ENCODE data around the gene DACT3. TPM values are rescaled to one million over a fixed set of nuclear protein-coding genes. Genes with fewer than 3 reads are reported as not detected.

Gene DACT3
- total and polyA plus RNA-seq, 3 experiments from 2014 or later, result 2.5 TPM; not detected in 1

DNA sequence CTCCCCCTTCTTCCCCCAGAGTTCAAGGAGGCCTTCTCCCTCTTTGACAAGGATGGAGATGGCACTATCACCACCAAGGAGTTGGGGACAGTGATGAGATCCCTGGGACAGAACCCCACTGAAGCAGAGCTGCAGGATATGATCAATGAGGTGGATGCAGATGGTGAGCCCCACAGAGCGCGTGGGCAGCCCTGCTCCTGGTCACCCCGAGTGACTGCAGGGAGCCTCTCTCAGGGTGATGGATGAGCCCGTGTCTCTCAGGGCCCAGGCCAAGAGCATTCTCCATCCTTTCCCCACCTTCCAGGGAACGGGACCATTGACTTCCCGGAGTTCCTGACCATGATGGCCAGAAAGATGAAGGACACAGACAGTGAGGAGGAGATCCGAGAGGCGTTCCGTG is 52.8 kb downstream of the DACT3 start:
- DNase-seq, result no peak
- H3K36me3 Mint-ChIP-seq, result peaks cover 3 to 63% (median 15%) of the 10 kb centered on the region in 3 donors
- peaks cover 43% of the 10 kb centered on the region for H3K36me3 ChIP-seq (ENCODE audit: insufficient read depth, low read length)
- CTCF ChIA-PET, result interaction anchor here (1.9 kb wide), 1 partner anchor 29 kb away, joined by 5 read pairs; no protein-coding TSS in a partner anchor
- H3K4me1 ChIP-seq (ENCODE audit: insufficient read depth, low read length), result peaks cover 50% of the 10 kb centered on the region
- POLR2A ChIA-PET, result no interaction called here
- no peaks in the 10 kb centered on the region for H3K27me3 Mint-ChIP-seq
- no peaks in the 10 kb centered on the region for H3K27me3 ChIP-seq (ENCODE audit: insufficient read depth, low read length, poor library complexity, severe bottlenecking)
- H3K9me3 Mint-ChIP-seq, result no peaks in the 10 kb centered on the region
- peak overlapping the region in 2 of 8 donors; percentile 35 to 66 for H3K27ac Mint-ChIP-seq
- no peak overlapping the region for H3K4me3 ChIP-seq (ENCODE audit: low read length)
- H3K4me3 Mint-ChIP-seq, result no peak overlapping the region
- H3K27ac ChIP-seq (ENCODE audit: low read depth, low read length), result no peak overlapping the region
- no peaks in the 10 kb centered on the region for H3K9me3 ChIP-seq (ENCODE audit: low read length)
- peaks cover 48 to 61% (median 57%) of the 10 kb centered on the region in 3 donors for H3K4me1 Mint-ChIP-seq

DNA sequence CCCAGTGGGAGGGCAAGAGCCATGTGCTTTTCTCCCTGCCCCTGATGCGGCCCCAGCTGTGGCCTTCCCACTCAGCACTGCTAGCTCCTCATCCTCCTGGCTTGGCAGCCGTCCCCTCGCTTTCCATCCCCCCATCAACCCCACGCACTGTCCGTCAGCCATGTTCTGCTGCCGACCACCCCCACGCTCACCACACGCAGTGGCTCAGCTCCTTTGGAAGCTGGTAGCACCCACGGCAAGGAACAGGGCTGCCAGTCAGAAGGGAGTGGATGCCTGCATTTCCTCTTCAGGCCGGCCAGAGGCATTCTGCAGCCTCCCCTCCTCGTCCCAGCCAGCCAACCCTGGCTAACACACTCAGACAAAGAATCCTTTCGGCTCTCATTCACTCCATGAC is 53.5 kb downstream of the DACT3 start:
- Histone ChIP-seq H3K27me3 (ENCODE audit: insufficient read depth, low read length, poor library complexity, severe bottlenecking) (no peaks in the 10 kb centered on the region), H3K27ac (ENCODE audit: low read depth, low read length) (no peak overlapping the region), H3K9me3 (ENCODE audit: low read length) (no peaks in the 10 kb centered on the region), H3K36me3 (ENCODE audit: insufficient read depth, low read length) (peaks cover 43% of the 10 kb centered on the region), H3K4me1 (ENCODE audit: insufficient read depth, low read length) (peaks cover 53% of the 10 kb centered on the region), H3K4me3 (ENCODE audit: low read length) (no peak overlapping the region)
- ChIA-PET POLR2A (interaction anchor here (0.6 kb wide), 1 partner anchor 51 kb away, joined by 3 read pairs; no protein-coding TSS in a partner anchor), CTCF (interaction anchor here (1.2 to 1.9 kb wide), 2 partner anchors 30 to 77 kb away, joined by 3 to 5 read pairs; no protein-coding TSS in a partner anchor)
- H3K9me3 Mint-ChIP-seq, result no peaks in the 10 kb centered on the region
- H3K27ac Mint-ChIP-seq, result peak overlapping the region in 2 of 8 donors; percentile 21 to 83
- no peaks in the 10 kb centered on the region for H3K27me3 Mint-ChIP-seq
- no peak overlapping the region for H3K4me3 Mint-ChIP-seq
- DNase-seq, result no peak
- H3K4me1 Mint-ChIP-seq, result peaks cover 51 to 65% (median 60%) of the 10 kb centered on the region in 3 donors
- peaks cover 3 to 63% (median 15%) of the 10 kb centered on the region in 3 donors for H3K36me3 Mint-ChIP-seq

DNA sequence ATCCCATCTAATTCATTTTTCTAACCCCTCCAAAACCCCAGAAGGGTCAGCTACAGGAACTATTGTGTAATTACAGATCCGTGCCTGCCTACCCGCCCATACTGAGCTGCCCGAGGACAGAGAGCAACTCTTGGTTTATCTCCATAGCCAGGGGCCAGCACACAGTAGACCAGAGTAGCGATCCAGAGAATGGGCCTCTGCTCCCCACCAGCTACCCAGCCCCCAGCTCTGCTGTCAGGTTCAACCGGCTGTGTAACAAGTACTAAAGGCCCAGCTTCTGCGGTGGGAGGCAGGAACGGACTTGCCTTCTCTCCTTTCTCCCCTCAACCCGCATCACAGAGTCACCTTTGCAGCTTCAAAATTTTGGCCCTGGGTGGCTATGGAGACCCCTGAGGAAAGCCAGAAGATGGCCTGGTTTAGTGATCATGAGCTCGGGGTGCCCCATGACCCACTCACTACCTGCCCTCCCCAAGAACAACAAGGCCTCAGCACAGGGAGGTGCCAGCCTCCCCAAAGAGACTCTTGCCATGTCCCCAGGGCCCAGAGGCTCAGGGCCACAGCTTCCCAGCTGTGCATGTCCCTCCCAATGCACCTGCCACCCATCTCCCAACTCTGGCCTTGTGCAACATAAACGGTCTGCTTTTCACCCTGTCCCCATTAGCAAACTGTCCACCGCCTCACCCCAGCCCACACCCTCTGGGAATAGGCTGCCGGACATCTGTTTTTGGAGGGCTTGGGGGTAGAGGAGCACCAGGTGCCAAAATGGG is 54.1 kb downstream of the DACT3 start:
- Mint-ChIP-seq H3K9me3 (no peaks in the 10 kb centered on the region), H3K27me3 (peaks cover 0 to 1% of the 10 kb centered on the region in 2 donors), H3K4me3 (peak overlapping the region in 2 of 7 donors; percentile 1 to 63), H3K4me1 (peaks cover 51 to 65% (median 60%) of the 10 kb centered on the region in 3 donors), H3K27ac (peak overlapping the region in 4 of 8 donors; percentile 8 to 83 (median 56)), H3K36me3 (peaks cover 3 to 66% (median 15%) of the 10 kb centered on the region in 3 donors)
- DNase-seq, result no peak
- ChIA-PET POLR2A (interaction anchor here (0.6 kb wide), 1 partner anchor 51 kb away, joined by 3 read pairs; no protein-coding TSS in a partner anchor), CTCF (interaction anchor here (1.2 kb wide), 2 partner anchors 11 to 77 kb away, joined by 3 read pairs; no protein-coding TSS in a partner anchor)
- no peaks in the 10 kb centered on the region for H3K27me3 ChIP-seq (ENCODE audit: insufficient read depth, low read length, poor library complexity, severe bottlenecking)
- H3K4me3 ChIP-seq (ENCODE audit: low read length), result no peak overlapping the region
- peaks cover 43% of the 10 kb centered on the region for H3K36me3 ChIP-seq (ENCODE audit: insufficient read depth, low read length)
- H3K4me1 ChIP-seq (ENCODE audit: insufficient read depth, low read length), result peaks cover 47% of the 10 kb centered on the region
- H3K9me3 ChIP-seq (ENCODE audit: low read length), result no peaks in the 10 kb centered on the region
- H3K27ac ChIP-seq (ENCODE audit: low read depth, low read length), result no peak overlapping the region

DNA sequence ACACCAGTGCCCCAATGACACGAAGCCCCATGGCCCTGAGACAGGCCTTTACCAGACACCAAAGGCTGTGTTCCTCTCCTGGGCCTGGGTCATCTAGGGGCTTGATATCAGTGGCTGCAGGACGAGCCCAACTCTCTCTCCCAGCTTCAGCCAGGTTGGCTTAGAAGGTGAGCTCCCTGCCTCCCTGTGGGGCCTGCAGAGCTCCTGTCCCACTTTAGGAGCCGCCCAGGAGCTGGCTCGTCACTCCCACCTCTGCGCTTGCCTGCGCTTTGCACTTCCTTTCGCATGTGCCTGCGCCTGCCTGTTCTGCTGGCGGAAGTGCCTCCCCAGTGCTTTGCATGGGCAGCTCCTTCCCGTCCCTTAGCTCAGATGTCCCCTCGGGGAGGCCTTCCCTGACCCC is 55.0 kb downstream of the DACT3 start:
- ChIA-PET CTCF (interaction anchor here (1.2 to 2.1 kb wide), 2 partner anchors 8 to 10 kb away, joined by 3 to 5 read pairs; no protein-coding TSS in a partner anchor), POLR2A (no interaction called here)
- Mint-ChIP-seq H3K9me3 (no peaks in the 10 kb centered on the region), H3K4me1 (peaks cover 42 to 57% (median 52%) of the 10 kb centered on the region in 3 donors), H3K36me3 (peaks cover 3 to 67% (median 15%) of the 10 kb centered on the region in 3 donors), H3K27me3 (peaks cover 0 to 1% of the 10 kb centered on the region in 2 donors), H3K27ac (peak overlapping the region in 2 of 8 donors; percentile 48 to 80), H3K4me3 (peak overlapping the region in 2 of 7 donors; percentile 27 to 63)
- no peak for DNase-seq
- no peak overlapping the region for H3K4me3 ChIP-seq (ENCODE audit: low read length)
- peaks cover 43% of the 10 kb centered on the region for H3K36me3 ChIP-seq (ENCODE audit: insufficient read depth, low read length)
- H3K4me1 ChIP-seq (ENCODE audit: insufficient read depth, low read length), result peaks cover 39% of the 10 kb centered on the region
- H3K27ac ChIP-seq (ENCODE audit: low read depth, low read length), result no peak overlapping the region
- H3K27me3 ChIP-seq (ENCODE audit: insufficient read depth, low read length, poor library complexity, severe bottlenecking), result no peaks in the 10 kb centered on the region
- no peaks in the 10 kb centered on the region for H3K9me3 ChIP-seq (ENCODE audit: low read length)

DNA sequence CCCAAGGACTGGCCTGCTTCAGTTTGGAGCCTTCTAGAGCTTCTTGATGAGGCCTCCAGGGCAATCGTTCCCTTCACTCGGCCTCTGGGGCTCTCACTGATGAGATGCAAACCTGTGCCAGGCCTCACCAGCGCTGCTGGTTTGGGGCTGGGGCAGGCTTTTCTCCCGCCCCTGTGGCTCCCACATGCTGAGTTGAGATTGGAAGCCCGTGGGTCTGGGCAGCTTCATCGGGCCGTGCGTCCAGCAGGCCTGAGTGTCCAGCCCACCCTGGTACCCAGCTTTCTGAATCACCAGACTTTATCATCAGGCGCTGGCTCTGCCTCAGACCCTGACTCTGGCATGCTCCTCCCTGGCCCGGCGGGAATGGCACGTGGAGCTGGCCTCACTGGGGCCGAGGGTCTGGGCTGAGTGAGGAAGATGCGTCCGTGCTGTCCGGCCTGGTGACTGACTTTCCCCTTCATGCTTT is 55.6 kb downstream of the DACT3 start:
- DNase-seq, result no peak
- POLR2A ChIA-PET, result no interaction called here
- peak overlapping the region in 4 of 8 donors; percentile 40 to 67 (median 56) for H3K27ac Mint-ChIP-seq
- Histone ChIP-seq H3K36me3 (ENCODE audit: insufficient read depth, low read length) (peaks cover 43% of the 10 kb centered on the region), H3K9me3 (ENCODE audit: low read length) (no peaks in the 10 kb centered on the region), H3K4me1 (ENCODE audit: insufficient read depth, low read length) (peaks cover 32% of the 10 kb centered on the region), H3K4me3 (ENCODE audit: low read length) (no peak overlapping the region), H3K27me3 (ENCODE audit: insufficient read depth, low read length, poor library complexity, severe bottlenecking) (no peaks in the 10 kb centered on the region), H3K27ac (ENCODE audit: low read depth, low read length) (no peak overlapping the region)
- H3K27me3 Mint-ChIP-seq, result peaks cover 0 to 5% of the 10 kb centered on the region in 2 donors
- H3K9me3 Mint-ChIP-seq, result peaks cover 0 to 2% (median 0%) of the 10 kb centered on the region in 5 donors
- CTCF ChIA-PET, result interaction anchor here (1.2 to 2.1 kb wide), 2 partner anchors 9 to 10 kb away, joined by 3 to 5 read pairs; no protein-coding TSS in a partner anchor
- H3K4me1 Mint-ChIP-seq, result peaks cover 36 to 56% (median 48%) of the 10 kb centered on the region in 3 donors
- peaks cover 3 to 66% (median 15%) of the 10 kb centered on the region in 3 donors for H3K36me3 Mint-ChIP-seq
- H3K4me3 Mint-ChIP-seq, result peak overlapping the region in 2 of 7 donors; percentile 36 to 58

DNA sequence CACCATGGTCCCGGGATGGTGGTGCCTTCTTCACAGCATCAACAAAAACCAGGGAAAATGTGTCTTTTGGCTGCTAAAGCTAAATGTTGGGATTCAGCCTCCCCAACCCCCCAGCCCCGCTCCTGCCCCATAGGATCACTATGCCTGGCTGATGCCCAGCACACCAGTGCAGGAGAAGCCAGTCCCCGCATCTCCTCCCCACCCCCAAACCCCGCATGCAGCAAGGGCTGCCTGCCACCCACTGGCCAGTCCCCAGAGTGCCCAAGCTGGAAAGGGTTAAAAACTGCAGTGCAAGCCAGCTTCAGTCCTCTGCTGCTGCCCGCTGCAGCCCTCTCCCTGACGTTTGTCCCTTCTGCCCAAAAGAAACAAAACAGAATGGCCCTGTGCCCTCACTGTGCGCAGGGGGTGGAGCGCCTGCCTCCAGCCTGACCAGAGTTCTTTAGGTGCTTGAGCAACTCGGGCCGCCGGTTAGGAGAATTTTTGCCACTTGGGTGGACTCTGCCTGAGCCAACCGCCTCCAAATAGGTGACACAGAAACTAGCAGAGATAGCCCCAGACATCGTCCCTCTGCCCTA is 56.1 kb downstream of the DACT3 start:
- Mint-ChIP-seq H3K36me3 (peaks cover 3 to 62% (median 15%) of the 10 kb centered on the region in 3 donors), H3K4me1 (peaks cover 40 to 56% (median 48%) of the 10 kb centered on the region in 3 donors), H3K27me3 (peaks cover 0 to 6% of the 10 kb centered on the region in 2 donors), H3K27ac (peak overlapping the region in 3 of 8 donors; percentile 67 to 87 (median 77)), H3K9me3 (peaks cover 0 to 2% (median 0%) of the 10 kb centered on the region in 5 donors), H3K4me3 (peak overlapping the region in 3 of 7 donors; percentile 36 to 55 (median 37))
- Histone ChIP-seq H3K4me1 (ENCODE audit: insufficient read depth, low read length) (peaks cover 33% of the 10 kb centered on the region), H3K4me3 (ENCODE audit: low read length) (no peak overlapping the region), H3K36me3 (ENCODE audit: insufficient read depth, low read length) (peaks cover 43% of the 10 kb centered on the region), H3K9me3 (ENCODE audit: low read length) (no peaks in the 10 kb centered on the region), H3K27me3 (ENCODE audit: insufficient read depth, low read length, poor library complexity, severe bottlenecking) (no peaks in the 10 kb centered on the region), H3K27ac (ENCODE audit: low read depth, low read length) (no peak overlapping the region)
- ChIA-PET POLR2A (no interaction called here), CTCF (interaction anchor here (2.1 kb wide), 1 partner anchor 9 kb away, joined by 5 read pairs; no protein-coding TSS in a partner anchor)
- no peak for DNase-seq

DNA sequence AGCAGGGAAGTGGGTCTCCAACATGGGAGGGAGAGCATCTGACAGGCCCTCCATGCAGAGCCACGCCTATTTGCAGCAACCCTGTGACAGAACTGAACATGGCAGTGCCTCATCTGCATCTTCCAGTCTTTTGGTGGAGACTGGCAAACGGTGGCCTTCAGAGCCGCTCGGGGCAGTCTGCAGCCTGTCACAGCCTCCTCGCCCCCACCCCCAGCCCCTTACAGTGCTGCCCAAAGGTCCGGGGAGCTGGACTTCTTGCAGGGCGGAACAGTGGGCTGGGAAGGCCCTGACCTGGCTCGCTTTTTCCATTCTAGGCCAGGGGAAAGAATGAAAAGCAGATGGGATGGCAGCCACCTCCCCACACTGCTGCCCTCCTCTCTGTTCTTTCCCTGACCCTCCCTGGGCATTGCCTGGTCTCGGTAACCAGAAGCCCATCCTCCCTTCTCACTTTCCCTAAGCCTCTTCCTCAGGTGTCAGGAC is 57.2 kb downstream of the DACT3 start:
- peaks cover 0 to 7% of the 10 kb centered on the region in 2 donors for H3K27me3 Mint-ChIP-seq
- H3K9me3 ChIP-seq (ENCODE audit: low read length), result no peaks in the 10 kb centered on the region
- peak overlapping the region in 7 of 8 donors; percentile 92 to 100 (median 96) for H3K27ac Mint-ChIP-seq
- no peak overlapping the region for H3K4me3 ChIP-seq (ENCODE audit: low read length)
- peaks cover 0 to 5% (median 2%) of the 10 kb centered on the region in 5 donors for H3K9me3 Mint-ChIP-seq
- H3K4me1 Mint-ChIP-seq, result peaks cover 37 to 48% (median 48%) of the 10 kb centered on the region in 3 donors
- peaks cover 26% of the 10 kb centered on the region for H3K4me1 ChIP-seq (ENCODE audit: insufficient read depth, low read length)
- DNase-seq, result no peak
- H3K36me3 ChIP-seq (ENCODE audit: insufficient read depth, low read length), result peaks cover 35% of the 10 kb centered on the region
- ChIA-PET POLR2A (interaction anchor here (4.2 kb wide), 1 partner anchor 7 kb away, joined by 52 read pairs; no protein-coding TSS in a partner anchor), CTCF (interaction anchor here (2.1 to 4.3 kb wide), 2 partner anchors 8 to 10 kb away, joined by 5 to 64 read pairs; no protein-coding TSS in a partner anchor)
- peaks cover 6 to 51% (median 11%) of the 10 kb centered on the region in 3 donors for H3K36me3 Mint-ChIP-seq
- no peak overlapping the region for H3K27ac ChIP-seq (ENCODE audit: low read depth, low read length)
- H3K4me3 Mint-ChIP-seq, result peak overlapping the region; percentile 94 to 100 (median 99)
- H3K27me3 ChIP-seq (ENCODE audit: insufficient read depth, low read length, poor library complexity, severe bottlenecking), result no peaks in the 10 kb centered on the region
